A673 (cell line): ENCODE measurements around the gene CARMIL1.

Source experiments
- CTCF ChIP-seq: fragments of 300-800, 200-600 bp; sonication (generic); conservative IDR thresholded peaks from 2 replicates; pipeline ENCODE4 v1.5.1; 2017; ENCODE audit warnings: low read depth, mild to moderate bottlenecking, antibody characterized with exemption, low read length, moderate library complexity, mixed read lengths
- EZH2 ChIP-seq: fragments of 200-600 bp; sonication (generic); IDR thresholded peaks from 2 replicates; pipeline ENCODE4 v1.6.1; 2017; ENCODE audit warnings: borderline replicate concordance, low read depth, mild to moderate bottlenecking, mixed read lengths, antibody characterized with exemption, low read length; ENCODE audit not compliant: poor library complexity, severe bottlenecking

DNA sequence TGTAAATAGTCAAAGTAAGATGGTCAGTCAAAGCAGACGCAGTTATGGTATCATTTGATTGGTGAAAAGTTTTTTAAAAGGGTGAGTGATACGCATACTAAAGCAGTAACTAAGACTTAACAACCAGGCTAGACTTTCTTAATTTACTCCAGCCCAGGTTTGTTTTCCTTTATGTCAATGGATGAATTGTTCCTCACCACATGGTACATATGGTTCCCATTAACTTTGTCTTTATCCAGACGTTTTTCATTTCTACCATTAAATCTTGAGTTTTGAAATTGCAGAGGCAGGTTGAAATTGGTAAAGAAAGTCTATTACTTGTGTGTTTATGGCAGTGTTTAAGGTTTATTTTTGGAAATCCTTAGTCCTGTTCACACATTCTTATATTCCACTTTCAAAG is 274.3 kb downstream of the CARMIL1 start:
- TF ChIP-seq CTCF (no peak), EZH2 (no peak)
